Neutrophil (primary cell): ENCODE results near the gene ARPC4.

Experiments
- H3K27ac ChIP-seq: fragments of 200-600 bp; sonication (generic); 2 replicates; pipeline ENCODE4 v1.5.1; 2016; ENCODE audit warnings: mild to moderate bottlenecking, moderate library complexity
- H3K27me3 ChIP-seq: fragments of 200-600 bp; sonication (generic); 2 replicates; pipeline ENCODE4 v1.6.0; 2016; ENCODE audit warnings: mild to moderate bottlenecking
- H3K36me3 ChIP-seq: fragments of 200-600 bp; sonication (generic); 2 replicates; pipeline ENCODE4 v1.5.1; 2017
- H3K4me1 ChIP-seq, 2 experiments: fragments of 200-600 bp in 1 of 2; sonication (generic) in 1 of 2; 1 replicate in 1 of 2; 2 replicates in 1 of 2; pipeline versions ENCODE4 v1.5.1 to v1.6.1; 2013 to 2016; ENCODE audit warnings: low read depth in 1 of 2, low read length in 1 of 2, mild to moderate bottlenecking in 1 of 2, moderate library complexity in 1 of 2; ENCODE audit not compliant: control insufficient read depth in 1 of 2, insufficient read depth in 1 of 2
- H3K4me3 ChIP-seq, 2 experiments: fragments of 200-600 bp in 1 of 2; sonication (generic) in 1 of 2; 1 replicate in 1 of 2; 2 replicates in 1 of 2; pipeline ENCODE4 v1.5.1; 2013 to 2016; ENCODE audit warnings: low read depth in 1 of 2, low read length in 1 of 2, mild to moderate bottlenecking in 1 of 2, moderate library complexity in 1 of 2
- H3K9me3 ChIP-seq: fragments of 200-600 bp; sonication (generic); 2 replicates; pipeline ENCODE4 v1.5.1; 2016
- TF ChIP-seq, protein P1 (sequence below): fragments of 200-600 bp; sonication (generic); IDR thresholded peaks from 2 replicates; pipeline ENCODE4 v1.5.1; 2016; ENCODE audit warnings: antibody characterized with exemption

The ARPC4 gene

DNA sequence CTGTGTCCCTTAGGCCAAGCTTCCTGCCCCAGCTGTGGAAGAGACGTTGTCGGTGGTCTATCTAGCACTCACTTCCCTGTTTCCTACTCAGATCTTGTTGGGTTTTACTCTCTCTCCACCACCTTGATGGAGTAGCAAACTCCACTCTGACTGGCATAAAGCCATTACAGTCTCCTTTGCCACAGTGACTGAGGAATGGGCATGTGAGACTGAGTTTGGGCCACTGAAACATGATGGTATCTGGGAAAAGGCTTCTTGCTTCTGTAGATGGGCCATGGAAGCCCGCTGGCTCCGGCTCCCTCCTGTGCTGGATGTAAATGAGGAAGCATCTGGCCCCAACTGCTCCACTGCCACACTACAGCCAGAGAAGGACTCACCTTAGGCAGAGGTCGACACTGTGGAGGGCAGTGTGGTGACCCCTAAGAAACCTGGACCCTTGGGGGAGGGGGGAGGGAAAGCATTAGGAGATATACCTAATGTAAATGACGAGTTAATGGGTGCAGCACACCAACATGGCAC, 13.7 kb upstream of the ARPC4 start:
- H3K4me1 ChIP-seq: peaks cover 45% of the 10 kb centered on the region in 2 experiments

DNA sequence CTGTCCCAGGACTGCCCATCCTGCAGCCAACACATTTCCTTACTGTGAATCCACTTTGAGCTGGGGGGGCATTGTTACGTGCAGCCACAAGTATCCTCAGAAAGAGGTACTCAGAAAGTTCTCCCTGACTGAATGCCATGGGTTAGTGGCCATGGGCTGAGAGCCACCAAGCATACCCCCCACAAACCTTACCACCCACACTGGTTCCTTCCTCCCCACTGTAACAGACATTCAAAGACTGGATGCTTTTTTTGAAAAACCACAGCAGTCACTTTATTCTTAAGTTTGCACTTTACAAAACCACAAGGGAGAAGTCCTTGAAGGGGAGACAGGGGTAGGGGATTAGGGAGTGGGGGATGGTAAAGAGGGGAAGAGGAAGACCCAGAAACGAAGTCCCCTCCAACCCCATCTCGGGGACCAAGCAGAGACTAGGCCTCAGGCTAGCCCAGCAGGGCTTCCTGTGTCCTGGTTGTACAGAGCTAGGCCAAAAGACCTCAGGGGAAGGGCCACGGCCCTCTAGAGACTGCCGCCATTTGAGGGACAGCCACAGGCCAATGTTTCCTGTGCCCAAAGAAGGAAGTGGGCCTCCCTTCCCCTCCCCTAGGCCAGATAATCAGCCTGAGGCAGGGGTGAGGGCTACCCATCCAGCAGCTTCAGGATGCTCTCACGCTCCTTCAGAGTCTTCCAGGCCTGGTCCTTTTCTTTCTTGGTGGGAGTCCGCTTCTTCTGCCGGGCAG, 13.0 kb upstream of the ARPC4 start:
- H3K27me3 ChIP-seq: no peaks in the 10 kb centered on the region
- H3K36me3 ChIP-seq: peaks cover 28% of the 10 kb centered on the region
- H3K27ac ChIP-seq: peak overlapping the region; percentile 94
- peaks cover 45% of the 10 kb centered on the region in 2 experiments for H3K4me1 ChIP-seq
- H3K9me3 ChIP-seq: no peaks in the 10 kb centered on the region
- TF ChIP-seq, protein P1, sequence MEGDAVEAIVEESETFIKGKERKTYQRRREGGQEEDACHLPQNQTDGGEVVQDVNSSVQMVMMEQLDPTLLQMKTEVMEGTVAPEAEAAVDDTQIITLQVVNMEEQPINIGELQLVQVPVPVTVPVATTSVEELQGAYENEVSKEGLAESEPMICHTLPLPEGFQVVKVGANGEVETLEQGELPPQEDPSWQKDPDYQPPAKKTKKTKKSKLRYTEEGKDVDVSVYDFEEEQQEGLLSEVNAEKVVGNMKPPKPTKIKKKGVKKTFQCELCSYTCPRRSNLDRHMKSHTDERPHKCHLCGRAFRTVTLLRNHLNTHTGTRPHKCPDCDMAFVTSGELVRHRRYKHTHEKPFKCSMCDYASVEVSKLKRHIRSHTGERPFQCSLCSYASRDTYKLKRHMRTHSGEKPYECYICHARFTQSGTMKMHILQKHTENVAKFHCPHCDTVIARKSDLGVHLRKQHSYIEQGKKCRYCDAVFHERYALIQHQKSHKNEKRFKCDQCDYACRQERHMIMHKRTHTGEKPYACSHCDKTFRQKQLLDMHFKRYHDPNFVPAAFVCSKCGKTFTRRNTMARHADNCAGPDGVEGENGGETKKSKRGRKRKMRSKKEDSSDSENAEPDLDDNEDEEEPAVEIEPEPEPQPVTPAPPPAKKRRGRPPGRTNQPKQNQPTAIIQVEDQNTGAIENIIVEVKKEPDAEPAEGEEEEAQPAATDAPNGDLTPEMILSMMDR: no peak
- H3K4me3 ChIP-seq: peak overlapping the region; percentile 43 to 54

More for the DNA sequence above, 13.7 kb upstream of the ARPC4 start:
- TF ChIP-seq, protein P1: no peak
- H3K4me3 ChIP-seq: no peak overlapping the region
- H3K9me3 ChIP-seq: no peaks in the 10 kb centered on the region
- peaks cover 21% of the 10 kb centered on the region for H3K36me3 ChIP-seq
- H3K27me3 ChIP-seq: no peaks in the 10 kb centered on the region
- H3K27ac ChIP-seq: peak overlapping the region; percentile 94

DNA sequence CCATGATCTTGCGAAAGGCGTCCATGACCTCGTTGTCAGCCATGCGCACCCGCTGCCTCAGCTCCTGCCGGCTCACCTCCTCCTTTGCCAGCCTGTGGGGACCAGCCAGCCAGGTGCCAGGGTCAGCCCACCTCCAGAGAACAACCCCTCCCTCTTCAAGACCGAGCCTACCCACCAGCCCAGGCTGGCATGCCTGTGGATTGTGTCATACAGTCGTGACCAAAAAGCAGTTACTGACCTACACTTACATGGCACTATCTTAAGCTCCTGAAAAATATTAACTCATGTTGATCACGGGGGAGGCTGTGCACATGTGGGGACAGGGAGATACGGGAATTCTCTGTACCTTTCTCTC, 12.4 kb upstream of the ARPC4 start:
- Histone ChIP-seq H3K9me3 (no peaks in the 10 kb centered on the region), H3K27me3 (no peaks in the 10 kb centered on the region), H3K36me3 (peaks cover 33% of the 10 kb centered on the region), H3K4me1 (peaks cover 45% of the 10 kb centered on the region in 2 experiments), H3K4me3 (peak overlapping the region; percentile 43 to 54), H3K27ac (peak overlapping the region; percentile 94)
- TF ChIP-seq, protein P1: no peak

DNA sequence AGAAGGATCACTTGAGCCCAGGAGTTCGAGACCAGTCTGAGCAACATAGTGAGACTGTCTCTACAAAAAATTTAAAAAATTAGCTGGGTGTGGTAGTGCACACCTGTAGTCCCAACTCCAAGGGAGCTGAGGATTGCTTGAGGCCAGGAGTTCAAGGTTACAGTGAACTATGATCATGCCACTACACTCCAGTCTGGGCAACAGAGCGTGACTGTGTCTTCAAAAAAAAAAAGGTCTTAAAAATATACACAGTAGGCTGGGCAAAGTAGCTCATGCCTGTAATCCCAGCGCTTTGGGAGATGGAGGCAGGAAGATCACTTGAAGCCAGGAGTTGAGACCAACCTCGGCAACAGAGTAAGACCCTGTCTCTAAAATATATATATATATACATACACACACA, 12.0 kb upstream of the ARPC4 start:
- peak overlapping the region; percentile 43 to 54 for H3K4me3 ChIP-seq
- peaks cover 45% of the 10 kb centered on the region in 2 experiments for H3K4me1 ChIP-seq
- peaks cover 38% of the 10 kb centered on the region for H3K36me3 ChIP-seq
- no peaks in the 10 kb centered on the region for H3K9me3 ChIP-seq
- H3K27ac ChIP-seq: peak overlapping the region; percentile 94
- TF ChIP-seq, protein P1: no peak
- no peaks in the 10 kb centered on the region for H3K27me3 ChIP-seq

DNA sequence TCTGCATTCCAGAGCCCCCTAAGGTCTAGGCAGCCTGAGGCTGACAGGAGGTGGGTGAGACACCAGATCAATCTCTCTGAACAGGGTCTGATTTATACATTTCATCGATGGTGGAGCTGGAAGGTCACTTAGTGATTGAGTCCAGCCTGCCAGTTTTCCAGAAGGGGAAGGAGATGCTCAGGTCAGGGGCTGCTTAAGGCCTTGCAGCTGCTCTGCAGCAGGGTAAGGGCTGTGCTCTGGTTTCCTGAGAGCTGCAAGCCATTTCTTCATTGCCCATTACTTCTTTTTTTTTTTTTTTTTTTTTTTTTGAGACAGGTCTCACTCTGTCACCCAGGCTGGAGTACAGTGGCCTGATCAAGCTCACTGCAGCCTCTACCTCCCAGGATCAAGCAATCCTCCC, 11.3 kb upstream of the ARPC4 start:
- Histone ChIP-seq H3K9me3 (no peaks in the 10 kb centered on the region), H3K27ac (peak overlapping the region; percentile 94), H3K4me3 (peak overlapping the region in 1 of 2 experiments; percentile 54), H3K4me1 (peaks cover 45% of the 10 kb centered on the region in 2 experiments), H3K27me3 (no peaks in the 10 kb centered on the region), H3K36me3 (peaks cover 44% of the 10 kb centered on the region)
- TF ChIP-seq, protein P1: no peak
